Activated naive CD4-positive, alpha-beta T cell treated with anti-CD3 and anti-CD28 coated beads, Interleukin-2, amount 10 ng/mL, durations not matched to agents 5 hours and 36 hours (primary cell): ENCODE results near the gene P2RY2. TPM values are rescaled to one million over a fixed set of nuclear protein-coding genes. Genes with fewer than 3 reads are reported as not detected.

Source experiments
- total RNA-seq, 2 experiments: library from RNA; stranded (reverse); gene quantifications; one replicate each; pipeline ENCODE4 v1.2.3, GENCODE V29; 2021

Gene P2RY2
- total RNA-seq, result not detected

DNA sequence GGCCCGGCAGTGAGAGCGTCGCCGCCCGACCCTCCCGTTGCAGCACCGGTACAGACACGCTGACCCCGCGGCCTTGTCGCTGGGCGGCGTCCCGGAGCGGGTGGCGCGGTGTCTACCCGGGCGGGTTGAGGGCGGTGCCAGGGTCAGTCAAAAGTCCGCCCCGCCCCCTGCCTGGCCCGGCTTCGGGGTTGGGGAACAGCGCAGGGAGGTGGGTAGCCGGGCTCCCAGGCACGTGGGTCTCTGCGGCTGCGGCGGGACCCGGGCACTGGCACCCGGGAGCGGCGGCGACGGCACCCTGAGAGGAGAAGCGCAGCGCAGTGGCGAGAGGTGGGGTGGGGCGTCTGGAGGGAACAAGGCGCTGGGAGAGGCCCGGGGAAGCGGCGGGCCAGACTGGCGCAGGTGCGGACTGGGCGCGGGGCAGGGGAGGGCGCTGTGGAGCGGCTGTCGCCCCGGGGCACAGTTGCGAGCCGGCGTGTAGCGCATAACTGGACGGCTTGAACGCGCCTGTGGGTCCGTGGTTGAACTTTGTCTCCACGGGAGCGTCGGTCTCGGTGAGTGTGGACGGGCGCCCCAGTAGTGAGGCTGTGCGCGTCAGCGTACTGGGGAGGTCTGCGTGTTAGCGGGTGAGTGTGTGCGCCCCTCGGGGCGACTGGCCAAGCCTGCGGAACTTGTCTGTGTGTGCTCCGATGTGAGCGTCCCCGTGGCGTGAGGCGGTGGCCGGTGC is at the start of gene P2RY2:
P2RY2 (plus strand) TSS at position 176 of the 724 bp plus-strand sequence. CDS start 15,879 bp downstream, outside the sequence.

DNA sequence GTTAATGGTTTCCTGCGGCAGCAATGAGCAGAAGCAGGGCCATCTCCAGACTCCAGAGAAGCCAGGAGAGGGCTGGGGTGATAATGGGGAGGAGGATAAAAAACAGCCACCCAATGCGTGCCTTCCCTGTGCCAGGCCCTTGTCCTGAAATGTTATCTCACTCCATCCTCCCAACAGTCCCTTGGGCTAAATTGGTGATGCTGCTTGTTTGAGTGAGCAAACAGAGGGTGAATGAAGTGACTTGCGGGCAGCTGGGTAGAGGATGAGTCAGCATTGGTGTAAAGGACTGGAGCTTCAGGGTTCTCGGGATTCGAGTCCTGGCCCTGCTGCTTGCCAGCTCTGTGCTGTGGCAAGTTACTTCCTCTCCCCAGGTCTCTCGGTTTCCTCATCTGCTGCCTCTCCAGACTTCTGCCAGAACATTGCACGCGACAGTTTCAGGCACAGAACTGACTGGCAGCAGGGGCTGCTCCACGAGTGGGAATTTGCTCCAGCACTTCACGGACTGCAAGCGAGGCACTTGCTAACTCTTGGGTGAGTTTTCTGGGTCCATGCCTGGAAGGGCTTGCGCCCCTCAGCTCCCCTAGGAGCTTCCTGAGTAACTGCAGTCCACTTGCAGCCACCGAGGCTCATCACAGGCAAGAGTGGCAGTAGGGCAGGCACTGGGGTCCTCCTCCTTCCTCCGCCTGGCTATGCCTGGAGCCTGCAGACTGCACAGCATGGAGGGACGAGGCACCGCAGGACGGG is 54.0 kb downstream of the P2RY2 start, which contains the start of gene P2RY6:
P2RY6 (plus strand) TSS at position 403 of the 744 bp plus-strand sequence. CDS start 24,181 bp downstream, outside the sequence.

Other genes with a start within 250 kb of the P2RY2 start
- 10 to 100 TPM; 45.9 to 47.3 TPM for gene FCHSD2, start 76.0 kb upstream of the P2RY2 start, total RNA-seq
- gene P2RY6, start 54.1 kb downstream of the P2RY2 start, total RNA-seq, result not detected
- gene ARHGEF17, start 90.0 kb downstream of the P2RY2 start, total RNA-seq, result not detected
- gene RELT, start 158.1 kb downstream of the P2RY2 start, total RNA-seq, result 10 to 100 TPM; 21.6 to 23.2 TPM